DND-41 (cell line): ENCODE results near the gene ADGRA3.

Source experiments
- EZH2 ChIP-seq: IDR thresholded peaks from 3 replicates; pipeline ENCODE4 v1.6.1; 2012; ENCODE audit warnings: borderline replicate concordance, low read depth, mild to moderate bottlenecking, moderate library complexity, low read length, inconsistent platforms; ENCODE audit not compliant: severe bottlenecking
- TF ChIP-seq, protein P1 (sequence below): IDR thresholded peaks from 2 replicates; pipeline ENCODE4 v1.5.1; 2012; ENCODE audit warnings: borderline replicate concordance, low read length, moderate library complexity, mild to moderate bottlenecking; ENCODE audit not compliant: poor library complexity, severe bottlenecking; ENCODE audit errors: extremely low read depth

DNA sequence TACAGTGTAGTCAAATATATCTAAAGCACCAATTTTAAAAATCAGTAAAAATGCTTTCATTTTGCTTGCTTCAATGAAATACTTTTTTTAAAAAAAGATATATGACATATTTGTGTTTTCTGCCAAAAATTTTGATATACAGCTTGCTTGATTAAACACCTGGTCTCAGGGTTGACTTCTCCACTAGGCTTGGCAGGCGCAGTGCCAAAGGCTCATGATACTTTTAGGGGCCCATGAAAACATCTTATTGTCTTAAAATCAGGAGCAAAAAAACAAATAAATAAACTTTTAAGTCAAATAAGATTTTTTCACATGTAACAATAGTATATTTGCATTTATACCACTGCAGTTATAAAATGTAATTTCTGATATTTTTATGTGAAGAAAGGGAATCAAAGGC is 95.6 kb downstream of the ADGRA3 start:
- TF ChIP-seq, protein P1, sequence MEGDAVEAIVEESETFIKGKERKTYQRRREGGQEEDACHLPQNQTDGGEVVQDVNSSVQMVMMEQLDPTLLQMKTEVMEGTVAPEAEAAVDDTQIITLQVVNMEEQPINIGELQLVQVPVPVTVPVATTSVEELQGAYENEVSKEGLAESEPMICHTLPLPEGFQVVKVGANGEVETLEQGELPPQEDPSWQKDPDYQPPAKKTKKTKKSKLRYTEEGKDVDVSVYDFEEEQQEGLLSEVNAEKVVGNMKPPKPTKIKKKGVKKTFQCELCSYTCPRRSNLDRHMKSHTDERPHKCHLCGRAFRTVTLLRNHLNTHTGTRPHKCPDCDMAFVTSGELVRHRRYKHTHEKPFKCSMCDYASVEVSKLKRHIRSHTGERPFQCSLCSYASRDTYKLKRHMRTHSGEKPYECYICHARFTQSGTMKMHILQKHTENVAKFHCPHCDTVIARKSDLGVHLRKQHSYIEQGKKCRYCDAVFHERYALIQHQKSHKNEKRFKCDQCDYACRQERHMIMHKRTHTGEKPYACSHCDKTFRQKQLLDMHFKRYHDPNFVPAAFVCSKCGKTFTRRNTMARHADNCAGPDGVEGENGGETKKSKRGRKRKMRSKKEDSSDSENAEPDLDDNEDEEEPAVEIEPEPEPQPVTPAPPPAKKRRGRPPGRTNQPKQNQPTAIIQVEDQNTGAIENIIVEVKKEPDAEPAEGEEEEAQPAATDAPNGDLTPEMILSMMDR, result no peak
- TF ChIP-seq EZH2, result no peak
